HuH-7.5 (cell line): ENCODE measurements around the gene KCNH2.
"Not testable (repeated sequence)": the region's sequence is repeated elsewhere in the genome, so short reads cannot be mapped to it uniquely, and the experiment has no call there.

Experiments used
- DNase-seq: peaks from one replicate; pipeline ENCODE4 v3.0.0; 2011; ENCODE audit warnings: low spot score

The KCNH2 gene

GRCh38 chr7:151012031-151012692 is 34.0 kb upstream of the KCNH2 start:
- peak; percentile 57 for DNase-seq

GRCh38 chr7:151011616-151012015 is 33.5 kb upstream of the KCNH2 start:
- not testable (repeated sequence) for DNase-seq

GRCh38 chr7:151011097-151011409 is 32.9 kb upstream of the KCNH2 start:
- DNase-seq: no peak

- DNase-seq: no peak
Measured at GRCh38 chr7:151010307-151011096, 32.4 kb upstream of the KCNH2 start.

- no peak for DNase-seq
Measured at GRCh38 chr7:151010037-151010306, 31.9 kb upstream of the KCNH2 start.

GRCh38 chr7:151009327-151010036 is 31.4 kb upstream of the KCNH2 start:
- no peak for DNase-seq

GRCh38 chr7:151008511-151009323 is 30.6 kb upstream of the KCNH2 start:
- DNase-seq: peak; percentile 92

- no peak for DNase-seq
Measured at GRCh38 chr7:151008143-151008510, 30.0 kb upstream of the KCNH2 start.

GRCh38 chr7:151007469-151007898 is 29.4 kb upstream of the KCNH2 start:
- DNase-seq: no peak

GRCh38 chr7:151006590-151007300 is 28.6 kb upstream of the KCNH2 start:
- DNase-seq: no peak

- DNase-seq: no peak
Measured at GRCh38 chr7:151005566-151005965, 27.4 kb upstream of the KCNH2 start.

GRCh38 chr7:151003572-151003971 is 25.5 kb upstream of the KCNH2 start:
- no peak for DNase-seq

GRCh38 chr7:151001546-151001945 is 23.4 kb upstream of the KCNH2 start:
- DNase-seq: no peak

GRCh38 chr7:151000897-151001495 is 22.9 kb upstream of the KCNH2 start:
- no peak for DNase-seq

- DNase-seq: no peak
Measured at GRCh38 chr7:150999497-151000230, 21.5 kb upstream of the KCNH2 start.

- DNase-seq: no peak
Measured at GRCh38 chr7:150999001-150999400, 20.9 kb upstream of the KCNH2 start.

- DNase-seq: no peak
Measured at GRCh38 chr7:150998341-150998740, 20.2 kb upstream of the KCNH2 start.

GRCh38 chr7:150997817-150998216 is 19.7 kb upstream of the KCNH2 start:
- DNase-seq: no peak

- no peak for DNase-seq
Measured at GRCh38 chr7:150997075-150997511, 19.0 kb upstream of the KCNH2 start.

- DNase-seq: no peak
Measured at GRCh38 chr7:150996376-150997074, 18.4 kb upstream of the KCNH2 start.
